Measurements from ENCODE around the gene CDX1. TPM values are rescaled to one million over a fixed set of nuclear protein-coding genes. Genes with fewer than 3 reads are reported as not detected.
A peak's percentile ranks its signal among the peaks of the same experiment; 100 is the strongest.

Gene CDX1
- total and polyA plus RNA-seq, 5 experiments from 2014 or later, result not detected

DNA sequence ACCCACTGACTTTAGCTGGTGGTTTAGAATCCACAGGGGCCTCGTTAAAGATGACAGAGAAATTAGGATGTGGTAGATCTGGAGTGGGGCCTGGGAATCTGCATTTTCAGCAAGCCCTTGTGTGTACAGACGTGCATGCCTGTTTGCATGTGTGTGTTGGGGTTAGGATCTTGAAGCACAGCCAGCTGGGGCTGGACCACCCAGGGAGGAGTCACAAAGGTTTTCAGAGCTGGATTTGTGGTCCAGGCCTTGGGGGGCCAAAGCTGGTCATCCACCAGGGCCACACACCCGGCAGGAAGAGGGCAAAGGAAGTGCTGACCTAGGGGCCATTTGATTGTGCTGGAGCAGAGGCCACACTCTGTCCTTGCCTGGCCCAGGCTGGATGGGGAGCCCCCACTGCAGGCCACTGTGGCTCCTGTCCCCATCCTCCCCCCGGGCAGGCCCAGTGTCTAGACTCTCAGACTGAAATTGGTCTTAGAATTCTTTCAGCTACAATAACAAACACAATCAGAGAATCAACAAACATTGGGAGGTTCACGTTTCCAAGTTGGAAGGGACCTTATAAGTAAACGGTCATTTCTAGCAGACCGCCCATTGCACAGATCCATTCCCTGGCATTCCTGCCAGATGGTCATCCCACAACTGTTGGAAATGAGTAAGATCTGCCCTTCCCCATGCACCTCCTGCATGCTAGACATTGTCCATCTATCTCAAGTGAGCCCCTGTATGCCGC lies 10.3 kb downstream of the CDX1 start:
- no peaks in the 10 kb centered on the region for H3K9me3 Mint-ChIP-seq
- H3K36me3 Mint-ChIP-seq, result no peaks in the 10 kb centered on the region
- H3K4me3 Mint-ChIP-seq, result no peak overlapping the region
- H3K27ac Mint-ChIP-seq, result peak overlapping the region in 1 of 10 donors; percentile 61
- no peak for ATAC-seq
- H3K4me1 Mint-ChIP-seq, result no peaks in the 10 kb centered on the region
- peaks cover 6 to 33% (median 19%) of the 10 kb centered on the region in 5 donors for H3K27me3 Mint-ChIP-seq
- DNase-seq, result no peak
- POLR2A ChIA-PET, result no interaction called here

DNA sequence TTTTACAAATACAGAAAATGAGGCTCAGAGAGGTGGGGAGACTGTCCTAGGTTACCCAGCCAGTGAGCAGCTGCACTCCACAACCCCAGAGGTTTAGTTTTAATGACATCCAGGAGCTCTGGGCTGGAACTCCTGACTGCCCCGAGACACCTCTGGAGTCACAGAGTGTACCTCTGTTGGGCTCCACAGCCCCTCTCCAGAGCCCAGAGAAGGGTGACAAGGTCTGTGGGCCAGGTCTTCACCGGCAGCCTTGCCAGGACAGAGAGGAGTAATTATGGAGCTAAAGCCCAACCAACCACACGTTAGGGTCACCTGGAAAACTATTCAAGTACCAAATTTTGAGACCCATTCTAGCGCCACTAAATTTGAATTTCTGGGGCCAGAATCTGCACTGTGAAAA lies 11.1 kb downstream of the CDX1 start:
- no peak for ATAC-seq
- Mint-ChIP-seq H3K4me1 (no peaks in the 10 kb centered on the region), H3K9me3 (no peaks in the 10 kb centered on the region), H3K27ac (no peak overlapping the region), H3K36me3 (no peaks in the 10 kb centered on the region), H3K4me3 (no peak overlapping the region), H3K27me3 (peaks cover 3 to 24% (median 14%) of the 10 kb centered on the region in 5 donors)
- DNase-seq, result no peak
- POLR2A ChIA-PET, result no interaction called here

DNA sequence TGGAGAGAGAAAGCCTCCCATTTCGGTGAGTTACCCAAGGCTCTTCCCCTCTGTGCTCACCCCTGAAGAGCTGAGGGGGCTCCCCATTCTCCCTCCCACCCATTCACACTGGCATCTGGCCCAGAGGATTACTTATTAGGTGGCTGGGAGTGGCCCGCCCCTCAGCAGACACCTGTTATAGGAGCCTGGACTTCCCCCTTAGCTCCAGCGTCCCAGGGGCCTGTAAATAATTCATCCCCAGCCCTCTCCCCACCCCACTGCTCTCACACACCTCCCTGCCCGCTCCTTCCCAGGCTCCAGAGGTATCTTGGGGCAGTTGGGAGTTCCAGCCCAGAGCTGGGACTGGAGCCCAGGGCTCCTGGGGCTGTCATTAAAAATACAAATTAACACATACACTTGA lies 11.7 kb downstream of the CDX1 start:
- Mint-ChIP-seq H3K4me3 (no peak overlapping the region), H3K4me1 (no peaks in the 10 kb centered on the region), H3K36me3 (no peaks in the 10 kb centered on the region), H3K27ac (no peak overlapping the region), H3K9me3 (no peaks in the 10 kb centered on the region), H3K27me3 (peaks cover 3 to 19% (median 11%) of the 10 kb centered on the region in 5 donors)
- ATAC-seq, result no peak
- POLR2A ChIA-PET, result no interaction called here
- no peak for DNase-seq

DNA sequence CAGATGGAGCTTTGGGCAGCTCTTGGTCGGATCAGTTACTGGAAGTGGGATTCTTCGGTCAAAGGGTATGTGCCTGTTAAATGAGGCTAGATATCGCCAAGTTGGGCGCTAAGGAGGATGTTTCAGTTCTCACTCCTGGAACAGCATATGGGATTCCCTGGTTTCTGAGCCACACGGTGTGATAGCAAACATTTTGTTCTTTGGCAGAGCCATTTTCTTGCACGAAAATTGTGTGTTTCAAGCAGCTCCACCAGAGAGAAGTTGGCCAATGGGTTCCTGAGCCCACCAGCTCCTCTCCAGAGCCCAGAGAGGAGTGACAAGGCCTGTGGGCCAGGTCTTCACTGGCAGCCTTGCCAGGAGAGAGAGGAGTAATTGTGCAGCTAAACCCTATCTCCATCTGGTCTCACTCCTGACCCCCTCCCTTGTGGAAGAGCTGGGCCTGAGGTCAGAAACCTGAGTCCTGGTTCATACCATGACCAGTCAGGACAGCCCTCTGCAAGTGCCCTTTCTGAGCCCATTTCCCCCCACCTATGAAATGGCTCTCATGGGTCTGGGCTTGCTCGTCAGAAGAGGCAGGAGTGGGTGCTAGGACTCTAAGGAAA lies 12.5 kb downstream of the CDX1 start:
- no peaks in the 10 kb centered on the region for H3K4me1 Mint-ChIP-seq
- ATAC-seq, result no peak
- no peaks in the 10 kb centered on the region for H3K9me3 Mint-ChIP-seq
- no peak overlapping the region for H3K4me3 Mint-ChIP-seq
- DNase-seq, result no peak
- H3K27me3 Mint-ChIP-seq, result peaks cover 0 to 15% (median 4%) of the 10 kb centered on the region in 5 donors
- H3K36me3 Mint-ChIP-seq, result no peaks in the 10 kb centered on the region
- no peak overlapping the region for H3K27ac Mint-ChIP-seq
- POLR2A ChIA-PET, result no interaction called here

DNA sequence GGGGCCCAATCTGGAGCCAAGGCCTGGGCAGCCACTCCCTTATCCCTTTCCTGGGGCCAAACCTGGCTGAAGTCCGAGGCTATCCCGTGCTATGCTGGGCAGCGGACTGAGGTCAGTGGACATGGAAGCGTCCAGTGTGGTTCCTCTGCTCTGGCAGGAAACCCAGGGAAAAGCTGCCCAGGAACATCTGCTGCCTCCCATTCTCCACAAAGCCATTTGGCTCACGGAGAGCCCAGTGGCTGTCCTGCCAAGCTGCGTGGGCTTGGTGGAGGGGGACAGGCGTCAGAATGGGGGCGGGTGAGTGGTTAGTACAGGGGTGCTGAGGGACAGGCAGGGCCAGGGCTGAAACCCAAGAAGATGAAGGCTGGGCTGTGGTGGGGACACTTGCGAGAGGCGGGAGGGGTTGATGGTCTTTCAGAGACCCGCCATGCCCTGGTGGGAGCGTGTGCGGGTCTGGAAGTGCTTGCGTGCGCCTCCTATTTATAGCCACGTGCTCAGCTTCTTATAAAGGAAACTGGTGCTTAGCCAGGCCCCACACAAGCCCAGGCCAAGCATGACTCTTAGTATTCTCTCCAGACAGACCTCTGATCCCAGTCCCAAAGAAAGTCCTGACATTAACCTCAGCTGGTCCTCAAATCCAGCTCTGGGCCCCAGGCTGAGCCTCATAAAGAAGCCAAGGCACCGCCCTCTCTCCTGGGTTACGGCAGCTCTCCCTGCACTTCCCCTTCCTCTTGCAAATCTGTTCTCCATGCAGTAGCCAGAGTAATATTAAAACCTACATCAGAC lies 13.9 kb downstream of the CDX1 start:
- Mint-ChIP-seq H3K4me3 (no peak overlapping the region), H3K9me3 (no peaks in the 10 kb centered on the region), H3K27me3 (peaks cover 0 to 13% (median 4%) of the 10 kb centered on the region in 5 donors), H3K27ac (peak overlapping the region in 2 of 10 donors; percentile 12 to 58), H3K4me1 (no peaks in the 10 kb centered on the region), H3K36me3 (no peaks in the 10 kb centered on the region)
- ATAC-seq (no peak), DNase-seq (no peak)
- POLR2A ChIA-PET, result no interaction called here

DNA sequence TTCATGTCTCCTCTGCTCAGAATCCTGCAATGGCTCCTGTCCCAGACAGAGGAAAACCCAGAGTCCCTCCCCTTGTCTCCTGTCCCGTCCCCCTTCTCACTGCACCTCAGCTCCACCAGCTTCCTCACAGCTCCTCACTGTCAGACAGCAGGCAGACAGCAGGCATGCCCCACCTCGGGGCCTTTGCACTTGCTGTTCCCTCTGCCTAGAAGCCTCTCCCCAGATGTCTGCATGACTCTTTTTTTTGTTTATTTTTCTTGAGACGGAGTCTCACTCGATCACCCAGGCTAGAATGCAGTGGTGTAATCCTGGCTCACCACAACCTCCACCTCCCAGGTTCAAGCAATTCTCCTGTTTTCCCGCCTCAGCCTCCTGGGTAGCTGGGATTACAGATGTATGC lies 14.4 kb downstream of the CDX1 start:
- ATAC-seq (no peak), DNase-seq (no peak)
- H3K4me1 Mint-ChIP-seq, result no peaks in the 10 kb centered on the region
- peak overlapping the region in 1 of 10 donors; percentile 12 for H3K27ac Mint-ChIP-seq
- peaks cover 0 to 13% (median under 1%) of the 10 kb centered on the region in 5 donors for H3K27me3 Mint-ChIP-seq
- POLR2A ChIA-PET, result no interaction called here
- no peaks in the 10 kb centered on the region for H3K9me3 Mint-ChIP-seq
- no peak overlapping the region for H3K4me3 Mint-ChIP-seq
- no peaks in the 10 kb centered on the region for H3K36me3 Mint-ChIP-seq

DNA sequence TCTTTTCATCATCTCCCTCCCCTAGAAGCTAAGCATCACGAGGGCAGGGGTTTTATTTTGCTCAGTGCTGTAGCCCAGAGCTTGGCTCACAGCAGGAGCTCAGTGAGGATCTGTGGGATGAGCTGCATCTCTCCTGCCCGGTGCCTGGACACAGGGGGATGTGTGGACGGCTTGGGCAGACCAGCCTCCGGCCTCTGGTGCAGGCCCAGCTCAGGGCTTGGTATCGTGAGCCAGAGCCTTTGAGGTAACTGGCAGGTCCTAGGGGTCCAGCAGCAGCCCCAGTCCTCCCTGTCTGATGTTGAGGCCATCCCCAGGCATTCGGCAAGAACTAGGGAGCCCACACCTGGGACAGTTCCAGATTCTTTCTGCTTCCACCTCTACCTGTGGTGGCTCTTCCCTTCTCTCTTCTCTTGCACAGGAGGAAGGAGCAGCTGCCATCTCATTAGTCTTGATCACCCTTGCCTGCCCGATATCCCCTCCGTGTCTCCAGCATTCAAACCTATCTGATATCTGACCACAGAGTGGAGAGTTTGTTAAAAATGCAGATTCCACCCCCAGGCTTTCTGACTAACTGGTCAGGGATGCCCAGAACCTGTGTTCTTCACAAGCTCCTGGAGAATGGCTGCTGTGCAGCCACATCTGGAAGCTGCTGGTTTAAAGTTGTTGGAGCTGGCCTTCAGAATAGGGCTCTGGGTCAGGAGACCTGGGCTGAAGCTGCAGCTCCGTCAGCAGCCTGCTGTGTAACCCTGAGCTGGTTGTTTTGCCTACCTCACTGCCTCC lies 15.4 kb downstream of the CDX1 start:
- ATAC-seq (no peak), DNase-seq (no peak)
- POLR2A ChIA-PET, result no interaction called here
- H3K4me3 Mint-ChIP-seq, result no peak overlapping the region
- no peaks in the 10 kb centered on the region for H3K36me3 Mint-ChIP-seq
- H3K27ac Mint-ChIP-seq, result peak overlapping the region in 1 of 10 donors; percentile 71
- no peaks in the 10 kb centered on the region for H3K9me3 Mint-ChIP-seq
- peaks cover 0 to 13% (median 0%) of the 10 kb centered on the region in 5 donors for H3K27me3 Mint-ChIP-seq
- no peaks in the 10 kb centered on the region for H3K4me1 Mint-ChIP-seq

DNA sequence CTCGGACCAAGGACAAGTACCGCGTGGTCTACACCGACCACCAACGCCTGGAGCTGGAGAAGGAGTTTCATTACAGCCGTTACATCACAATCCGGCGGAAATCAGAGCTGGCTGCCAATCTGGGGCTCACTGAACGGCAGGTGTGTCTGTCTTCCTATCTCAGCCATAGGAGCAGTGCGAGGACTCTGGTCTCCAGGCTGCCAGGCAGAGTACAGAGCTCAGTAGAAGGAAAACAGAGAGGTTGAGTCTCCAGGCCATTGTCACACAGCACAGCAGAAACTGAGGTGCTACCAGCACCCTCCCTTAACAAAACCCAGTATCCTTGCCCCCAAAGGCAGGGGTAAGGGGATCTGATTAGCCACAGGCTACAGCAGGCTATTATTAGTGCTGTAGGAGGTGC lies 16.2 kb downstream of the CDX1 start:
- H3K9me3 Mint-ChIP-seq, result no peaks in the 10 kb centered on the region
- ATAC-seq, result no peak
- DNase-seq, result no peak
- H3K27me3 Mint-ChIP-seq, result peaks cover 3 to 12% (median 6%) of the 10 kb centered on the region in 5 donors
- no peak overlapping the region for H3K4me3 Mint-ChIP-seq
- POLR2A ChIA-PET, result no interaction called here
- no peaks in the 10 kb centered on the region for H3K4me1 Mint-ChIP-seq
- no peaks in the 10 kb centered on the region for H3K36me3 Mint-ChIP-seq
- H3K27ac Mint-ChIP-seq, result no peak overlapping the region

DNA sequence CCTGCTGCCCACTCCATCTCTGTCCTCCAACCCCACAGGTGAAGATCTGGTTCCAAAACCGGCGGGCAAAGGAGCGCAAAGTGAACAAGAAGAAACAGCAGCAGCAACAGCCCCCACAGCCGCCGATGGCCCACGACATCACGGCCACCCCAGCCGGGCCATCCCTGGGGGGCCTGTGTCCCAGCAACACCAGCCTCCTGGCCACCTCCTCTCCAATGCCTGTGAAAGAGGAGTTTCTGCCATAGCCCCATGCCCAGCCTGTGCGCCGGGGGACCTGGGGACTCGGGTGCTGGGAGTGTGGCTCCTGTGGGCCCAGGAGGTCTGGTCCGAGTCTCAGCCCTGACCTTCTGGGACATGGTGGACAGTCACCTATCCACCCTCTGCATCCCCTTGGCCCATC lies 16.9 kb downstream of the CDX1 start:
- ATAC-seq (no peak), DNase-seq (no peak)
- H3K36me3 Mint-ChIP-seq, result no peaks in the 10 kb centered on the region
- H3K9me3 Mint-ChIP-seq, result no peaks in the 10 kb centered on the region
- POLR2A ChIA-PET, result no interaction called here
- H3K4me1 Mint-ChIP-seq, result no peaks in the 10 kb centered on the region
- no peak overlapping the region for H3K4me3 Mint-ChIP-seq
- no peak overlapping the region for H3K27ac Mint-ChIP-seq
- peaks cover 3 to 13% (median 8%) of the 10 kb centered on the region in 5 donors for H3K27me3 Mint-ChIP-seq

DNA sequence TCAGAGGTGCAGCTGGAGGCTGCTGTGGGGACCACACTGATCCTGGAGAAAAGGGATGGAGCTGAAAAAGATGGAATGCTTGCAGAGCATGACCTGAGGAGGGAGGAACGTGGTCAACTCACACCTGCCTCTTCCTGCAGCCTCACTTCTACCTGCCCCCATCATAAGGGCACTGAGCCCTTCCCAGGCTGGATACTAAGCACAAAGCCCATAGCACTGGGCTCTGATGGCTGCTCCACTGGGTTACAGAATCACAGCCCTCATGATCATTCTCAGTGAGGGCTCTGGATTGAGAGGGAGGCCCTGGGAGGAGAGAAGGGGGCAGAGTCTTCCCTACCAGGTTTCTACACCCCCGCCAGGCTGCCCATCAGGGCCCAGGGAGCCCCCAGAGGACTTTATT lies 17.4 kb downstream of the CDX1 start:
- no peak for DNase-seq
- Mint-ChIP-seq H3K36me3 (no peaks in the 10 kb centered on the region), H3K4me3 (no peak overlapping the region), H3K27ac (no peak overlapping the region), H3K9me3 (no peaks in the 10 kb centered on the region), H3K4me1 (no peaks in the 10 kb centered on the region), H3K27me3 (peaks cover 3 to 13% (median 10%) of the 10 kb centered on the region in 5 donors)
- ATAC-seq, result no peak
- POLR2A ChIA-PET, result no interaction called here

DNA sequence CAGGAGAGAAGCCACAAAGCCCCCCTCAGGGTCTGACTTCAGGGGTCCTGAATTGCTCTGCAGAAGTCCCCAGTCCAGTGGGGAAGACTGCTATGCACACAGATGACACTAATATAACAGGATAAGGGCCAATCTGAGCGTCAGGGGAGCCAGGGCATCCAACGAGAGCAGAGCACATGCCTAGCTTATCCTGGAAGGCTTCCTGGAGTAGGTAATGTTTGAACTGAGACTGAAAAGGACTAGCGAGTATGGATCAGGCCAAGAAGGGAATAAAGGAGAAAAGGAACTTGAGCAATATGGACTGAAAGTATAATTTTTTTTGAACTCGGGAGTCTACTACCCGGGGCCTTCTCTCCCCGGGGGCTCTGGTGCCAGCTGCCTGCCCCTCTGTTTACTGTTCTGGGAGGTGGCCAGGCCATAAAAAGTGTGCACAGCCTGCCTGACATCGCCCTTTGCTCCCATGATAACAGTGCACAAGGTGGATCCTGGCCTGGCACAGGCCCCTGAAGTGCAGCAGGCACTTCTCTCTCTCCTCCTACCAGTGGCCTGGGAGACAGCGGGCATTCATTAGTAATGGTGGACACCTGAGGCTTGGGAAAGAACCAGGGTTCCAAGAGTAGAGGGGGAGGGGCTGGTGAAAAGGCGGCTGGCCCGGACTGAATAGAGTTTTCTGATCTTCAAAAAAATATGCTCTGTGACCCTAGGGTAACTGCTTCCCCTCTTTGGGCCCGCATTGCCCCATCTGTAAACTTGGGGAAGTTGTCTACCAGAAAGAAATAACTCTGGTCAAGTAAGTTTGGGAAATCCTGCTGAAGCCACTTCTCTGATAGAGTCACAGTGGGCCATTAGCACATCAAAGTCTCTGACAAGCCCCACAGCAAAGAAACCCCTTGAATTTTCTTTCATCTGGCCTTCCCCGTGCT lies 18.7 kb downstream of the CDX1 start:
- H3K4me1 Mint-ChIP-seq, result no peaks in the 10 kb centered on the region
- no peaks in the 10 kb centered on the region for H3K9me3 Mint-ChIP-seq
- no peaks in the 10 kb centered on the region for H3K36me3 Mint-ChIP-seq
- POLR2A ChIA-PET, result no interaction called here
- H3K4me3 Mint-ChIP-seq, result no peak overlapping the region
- no peak for ATAC-seq
- peaks cover 7 to 22% (median 17%) of the 10 kb centered on the region in 5 donors for H3K27me3 Mint-ChIP-seq
- peak overlapping the region in 1 of 10 donors; percentile 20 for H3K27ac Mint-ChIP-seq
- no peak for DNase-seq

DNA sequence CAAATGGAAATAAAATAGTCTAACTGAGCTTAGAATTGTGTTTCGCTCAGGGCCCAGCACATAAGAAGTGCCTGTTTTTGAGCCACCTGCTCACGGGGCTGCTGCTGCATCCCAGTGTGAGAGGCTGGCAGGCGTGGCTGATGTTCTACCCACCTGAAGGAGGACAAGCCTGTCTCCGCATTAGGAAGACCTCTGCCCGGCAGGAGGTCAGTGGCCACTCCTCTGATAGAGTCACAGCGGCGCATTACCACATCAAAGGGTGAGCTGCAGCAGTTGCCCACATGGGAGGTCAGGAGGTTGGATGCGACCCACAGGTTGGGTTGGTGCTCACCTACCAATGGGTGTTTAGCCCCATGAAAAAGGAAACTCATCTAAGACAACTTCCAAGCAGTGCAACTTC lies 19.6 kb downstream of the CDX1 start:
- H3K27me3 Mint-ChIP-seq, result peaks cover 13 to 31% (median 19%) of the 10 kb centered on the region in 5 donors
- no peak overlapping the region for H3K27ac Mint-ChIP-seq
- H3K4me1 Mint-ChIP-seq, result no peaks in the 10 kb centered on the region
- POLR2A ChIA-PET, result no interaction called here
- no peaks in the 10 kb centered on the region for H3K36me3 Mint-ChIP-seq
- ATAC-seq, result no peak
- no peak overlapping the region for H3K4me3 Mint-ChIP-seq
- no peaks in the 10 kb centered on the region for H3K9me3 Mint-ChIP-seq
- DNase-seq, result no peak
